ENCODE data around the gene IL26. TPM values are rescaled to one million over a fixed set of nuclear protein-coding genes. Genes with fewer than 3 reads are reported as not detected.

The IL26 gene, protein sequence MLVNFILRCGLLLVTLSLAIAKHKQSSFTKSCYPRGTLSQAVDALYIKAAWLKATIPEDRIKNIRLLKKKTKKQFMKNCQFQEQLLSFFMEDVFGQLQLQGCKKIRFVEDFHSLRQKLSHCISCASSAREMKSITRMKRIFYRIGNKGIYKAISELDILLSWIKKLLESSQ
- not detected in 2 replicates for total RNA-seq

DNA sequence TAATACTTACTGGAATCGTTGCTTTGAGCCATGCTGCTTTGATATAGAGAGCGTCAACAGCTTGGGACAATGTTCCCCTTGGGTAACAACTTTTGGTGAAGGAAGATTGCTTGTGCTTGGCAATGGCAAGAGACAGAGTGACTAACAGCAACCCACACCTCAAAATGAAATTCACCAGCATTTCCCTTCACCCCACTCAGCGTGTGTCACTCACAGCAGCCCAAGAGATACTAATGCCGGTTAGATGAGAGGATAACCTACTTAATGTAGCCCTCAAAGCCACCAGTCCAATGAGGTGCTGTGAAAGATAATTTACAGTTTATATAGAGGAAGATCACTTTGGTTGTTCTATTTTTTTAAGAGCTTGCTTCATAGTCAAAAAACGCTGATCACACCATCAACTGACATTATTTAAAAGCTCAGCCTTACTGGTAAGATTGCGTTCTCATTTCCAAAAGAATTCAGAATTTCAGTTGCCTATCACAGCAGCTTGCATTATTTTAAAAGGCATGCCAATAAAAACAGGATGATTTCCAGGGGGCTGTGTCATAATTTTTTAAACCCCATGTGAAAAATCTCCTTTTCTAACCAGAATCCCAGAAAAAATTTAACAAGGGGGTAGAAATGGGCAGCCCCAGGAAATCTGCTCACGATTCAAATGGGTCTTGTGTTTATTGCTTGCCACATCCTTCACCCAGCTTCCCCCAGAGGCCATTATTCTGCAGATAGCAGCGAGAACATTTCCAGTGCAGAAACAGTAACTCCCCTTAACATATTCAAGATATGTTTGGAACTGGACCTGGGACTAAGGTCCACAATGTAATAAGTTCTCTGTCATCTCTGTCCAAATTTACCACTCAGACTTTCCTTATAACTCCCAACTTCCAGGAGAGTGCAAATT, at the start of gene IL26:
IL26 (minus strand) TSS at position 235 of the 901 bp plus-strand sequence; CDS start at position 181, 54 bp downstream.

DNA sequence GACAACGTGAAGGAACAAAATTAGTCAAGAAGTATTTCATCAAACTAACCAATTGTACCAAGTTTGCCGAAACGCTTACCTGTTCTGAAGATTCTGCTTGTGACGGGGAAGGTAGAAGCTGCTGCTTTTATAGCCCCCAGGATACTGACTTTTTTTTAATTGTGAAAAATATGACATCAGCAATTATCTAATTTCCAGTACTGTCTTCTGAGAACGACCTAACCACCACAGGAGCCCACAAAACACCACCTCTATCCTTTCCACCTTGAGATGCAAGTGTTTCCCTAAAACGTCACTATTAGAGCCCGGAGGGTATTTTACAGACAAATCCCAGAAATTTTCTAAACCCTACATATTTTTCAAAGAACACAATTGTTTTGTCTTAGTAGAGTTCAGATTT, 27.9 kb upstream of the IL26 start, which contains the start of gene IL22:
IL22 (minus strand) TSS at position 101 of the 400 bp plus-strand sequence. CDS start 156 bp downstream, outside the sequence.

DNA sequence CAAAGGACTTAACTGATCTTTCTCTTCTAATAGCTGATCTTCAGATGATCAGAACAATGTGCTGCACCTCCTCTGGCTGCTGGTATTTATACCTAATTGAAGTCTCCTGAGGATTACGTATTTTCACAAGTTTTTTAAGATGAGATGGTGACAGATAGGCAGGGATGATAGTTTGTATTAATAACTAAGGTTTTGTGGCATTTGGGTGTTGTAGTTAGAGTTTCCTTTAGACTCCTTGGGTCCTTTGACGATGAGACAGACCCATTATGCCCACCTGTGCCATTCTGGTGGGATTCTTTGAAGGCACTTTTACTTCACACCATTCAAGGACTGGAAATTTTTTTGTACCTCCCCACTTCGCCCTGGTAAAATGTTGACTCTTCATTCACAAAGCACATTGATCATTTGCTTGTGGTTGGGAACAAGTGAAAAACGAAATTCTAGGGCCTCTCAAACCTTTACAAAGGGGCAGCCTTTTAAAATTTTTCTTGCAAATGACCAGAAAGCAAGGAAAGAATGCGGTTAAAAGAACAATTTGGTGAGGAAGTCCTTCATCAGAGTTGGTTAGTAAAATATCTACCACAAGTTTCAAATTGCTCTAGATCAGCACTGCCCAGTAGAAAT, 65.8 kb downstream of the IL26 start, which contains the start of gene IFNG:
IFNG (minus strand) TSS at position 60 of the 624 bp plus-strand sequence. CDS start 125 bp downstream, outside the sequence.

Other genes with a start within 250 kb of the IL26 start
- gene IFNG-AS1, start 236.4 kb downstream of the IL26 start, total RNA-seq: not detected in 2 replicates
- gene IFNG, start 66.1 kb downstream of the IL26 start, total RNA-seq: not detected in 2 replicates
- not detected in 2 replicates for gene IL22, start 27.8 kb upstream of the IL26 start, total RNA-seq
- gene MDM1, start 106.6 kb upstream of the IL26 start, total RNA-seq: 5.1 and 9.3 TPM in 2 replicates

Measured in nasal cavity respiratory epithelium epithelial cell of viscerocranial mucosa (primary cell).